Duodenal mucosa (tissue), 2 donors: Measurements from ENCODE around the gene PTPRN2.

ENCODE experiments used
- H3K27ac ChIP-seq: one replicate; pipeline ENCODE4 v1.7.0; 2013; ENCODE audit warnings: low read depth, low read length
- H3K27me3 ChIP-seq, 2 donors: one replicate each; pipeline ENCODE4 v1.7.0; 2013; ENCODE audit warnings: low read length in 2 of 2, control low read depth in 1 of 2; ENCODE audit not compliant: insufficient read depth in 2 of 2, control insufficient read depth in 1 of 2
- H3K36me3 ChIP-seq, 2 donors: one replicate each; pipeline ENCODE4 v1.7.0; 2013; ENCODE audit warnings: low read length in 2 of 2, control low read depth in 1 of 2; ENCODE audit not compliant: insufficient read depth in 2 of 2, control insufficient read depth in 1 of 2
- H3K4me1 ChIP-seq, 2 donors: one replicate each; pipeline ENCODE4 v1.7.0; 2013; ENCODE audit warnings: low read length in 2 of 2, control low read depth in 1 of 2; ENCODE audit not compliant: insufficient read depth in 2 of 2, control insufficient read depth in 1 of 2
- H3K4me3 ChIP-seq, 2 donors: one replicate each; pipeline ENCODE4 v1.7.0; 2013; ENCODE audit warnings: low read length in 2 of 2, low read depth in 1 of 2
- H3K9ac ChIP-seq, 2 donors: one replicate each; pipeline ENCODE4 v1.7.0; 2013; ENCODE audit warnings: low read length in 2 of 2, low read depth in 1 of 2
- H3K9me3 ChIP-seq, 2 donors: one replicate each; pipeline ENCODE4 v1.7.0; 2013; ENCODE audit warnings: low read length in 2 of 2, control low read depth in 1 of 2; ENCODE audit not compliant: control insufficient read depth in 1 of 2

The PTPRN2 gene

GRCh38 chr7:158442260-158442659, 145.4 kb downstream of the PTPRN2 start:
- no peak overlapping the region for H3K9ac ChIP-seq
- no peaks in the 10 kb centered on the region for H3K36me3 ChIP-seq
- no peak overlapping the region for H3K27ac ChIP-seq
- no peaks in the 10 kb centered on the region for H3K27me3 ChIP-seq
- no peak overlapping the region for H3K4me3 ChIP-seq
- no peaks in the 10 kb centered on the region for H3K4me1 ChIP-seq
- no peaks in the 10 kb centered on the region for H3K9me3 ChIP-seq

GRCh38 chr7:158439035-158439434, 148.6 kb downstream of the PTPRN2 start:
- Histone ChIP-seq H3K9ac (no peak overlapping the region), H3K27ac (no peak overlapping the region), H3K4me3 (no peak overlapping the region), H3K4me1 (no peaks in the 10 kb centered on the region), H3K36me3 (no peaks in the 10 kb centered on the region), H3K9me3 (no peaks in the 10 kb centered on the region), H3K27me3 (no peaks in the 10 kb centered on the region)

- no peaks in the 10 kb centered on the region for H3K9me3 ChIP-seq
- H3K4me3 ChIP-seq, result no peak overlapping the region
- H3K27ac ChIP-seq, result no peak overlapping the region
- H3K9ac ChIP-seq, result no peak overlapping the region
- peaks cover 0 to 7% of the 10 kb centered on the region in 2 donors for H3K4me1 ChIP-seq
- peaks cover 0 to 6% of the 10 kb centered on the region in 2 donors for H3K27me3 ChIP-seq
- no peaks in the 10 kb centered on the region for H3K36me3 ChIP-seq
These were observed 155.0 kb downstream of the PTPRN2 start for GRCh38 chr7:158432369-158433341.

- no peak overlapping the region for H3K27ac ChIP-seq
- H3K9ac ChIP-seq, result no peak overlapping the region
- H3K27me3 ChIP-seq, result peaks cover 0 to 6% of the 10 kb centered on the region in 2 donors
These were observed 155.7 kb downstream of the PTPRN2 start for GRCh38 chr7:158431941-158432347.

GRCh38 chr7:158431055-158431940, 156.3 kb downstream of the PTPRN2 start:
- Histone ChIP-seq H3K4me1 (peaks cover 0 to 7% of the 10 kb centered on the region in 2 donors), H3K36me3 (no peaks in the 10 kb centered on the region), H3K9ac (no peak overlapping the region), H3K9me3 (no peaks in the 10 kb centered on the region), H3K27ac (no peak overlapping the region), H3K4me3 (no peak overlapping the region), H3K27me3 (peaks cover 0 to 6% of the 10 kb centered on the region in 2 donors)

More at GRCh38 chr7:158431941-158432347, 155.7 kb downstream of the PTPRN2 start:
- H3K4me1 ChIP-seq, result peaks cover 0 to 7% of the 10 kb centered on the region in 2 donors
- H3K36me3 ChIP-seq, result no peaks in the 10 kb centered on the region
- H3K4me3 ChIP-seq, result no peak overlapping the region
- H3K9me3 ChIP-seq, result no peaks in the 10 kb centered on the region

GRCh38 chr7:158430308-158431034, 157.2 kb downstream of the PTPRN2 start:
- Histone ChIP-seq H3K9me3 (no peaks in the 10 kb centered on the region), H3K4me3 (no peak overlapping the region), H3K4me1 (peaks cover 0 to 7% of the 10 kb centered on the region in 2 donors), H3K9ac (no peak overlapping the region), H3K27me3 (peaks cover 0 to 6% of the 10 kb centered on the region in 2 donors), H3K27ac (no peak overlapping the region), H3K36me3 (no peaks in the 10 kb centered on the region)

GRCh38 chr7:158428837-158429753, 158.5 kb downstream of the PTPRN2 start:
- no peak overlapping the region for H3K27ac ChIP-seq
- no peaks in the 10 kb centered on the region for H3K9me3 ChIP-seq
- peaks cover 0 to 7% of the 10 kb centered on the region in 2 donors for H3K4me1 ChIP-seq
- H3K36me3 ChIP-seq, result no peaks in the 10 kb centered on the region
- no peak overlapping the region for H3K9ac ChIP-seq
- H3K4me3 ChIP-seq, result no peak overlapping the region
- peaks cover 0 to 6% of the 10 kb centered on the region in 2 donors for H3K27me3 ChIP-seq

- H3K36me3 ChIP-seq, result no peaks in the 10 kb centered on the region
- no peaks in the 10 kb centered on the region for H3K9me3 ChIP-seq
- H3K9ac ChIP-seq, result no peak overlapping the region
- H3K4me3 ChIP-seq, result no peak overlapping the region
- H3K27ac ChIP-seq, result no peak overlapping the region
- peaks cover 0 to 7% of the 10 kb centered on the region in 2 donors for H3K4me1 ChIP-seq
- H3K27me3 ChIP-seq, result peaks cover 0 to 6% of the 10 kb centered on the region in 2 donors
These were observed 159.3 kb downstream of the PTPRN2 start for GRCh38 chr7:158428131-158428836.
